ENCODE data around the gene GABPB2.

- TF ChIP-seq CTCF (IDR thresholded peaks at IDR 0.05) (no peak), POLR2A (IDR thresholded peaks at IDR 0.05) (no peak)
Observed at GRCh38 chr1:151131701-151132334, 61.3 kb downstream of the GABPB2 start.
